Stimulated activated CD4-positive, alpha-beta T cell treated with anti-CD3 and anti-CD28 coated beads, Interleukin-2, amount 100 ng/mL, for 24 hours (primary cell): Measurements from ENCODE around the gene KIF5C.
A peak's percentile ranks its signal among the peaks of the same experiment; 100 is the strongest.
"Not testable (repeated sequence)": the region's sequence is repeated elsewhere in the genome, so short reads cannot be mapped to it uniquely, and the experiment has no call there.

Experiments
- DNase-seq, 2 donors: peaks; one replicate each; pipeline ENCODE4 v3.0.0-alpha.2; 2020

KIF5C gene

GRCh38 chr2:148874868-148875341, at the start of gene KIF5C:
TSS of gene KIF5C (plus strand) at chr2:148875227. CDS start at chr2:148875618, 391 bp downstream.
- DNase-seq = peak; percentile 89 to 91

DNA sequence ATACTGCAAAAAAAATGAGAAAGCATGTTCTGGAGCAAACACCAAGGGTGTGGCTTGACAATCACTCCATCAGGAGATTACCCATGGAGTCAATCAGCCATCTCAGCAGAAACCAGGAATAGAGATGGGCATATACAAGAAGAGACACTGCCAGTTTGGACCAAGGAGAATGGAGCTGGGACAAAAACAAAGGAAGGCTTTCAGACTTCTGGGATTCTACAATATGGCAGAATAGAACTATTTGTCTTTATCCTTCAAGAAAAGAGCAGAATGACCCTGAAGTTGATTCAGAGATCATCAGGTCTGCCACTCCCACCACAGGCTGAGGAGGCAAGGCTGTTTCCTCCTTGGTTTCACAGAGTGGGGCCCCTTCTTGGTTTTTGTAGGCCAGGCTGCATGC, 48.2 kb upstream of the KIF5C start:
- DNase-seq = no peak

- DNase-seq = no peak
These were observed 46.1 kb upstream of the KIF5C start for GRCh38 chr2:148828941-148829340.

DNA sequence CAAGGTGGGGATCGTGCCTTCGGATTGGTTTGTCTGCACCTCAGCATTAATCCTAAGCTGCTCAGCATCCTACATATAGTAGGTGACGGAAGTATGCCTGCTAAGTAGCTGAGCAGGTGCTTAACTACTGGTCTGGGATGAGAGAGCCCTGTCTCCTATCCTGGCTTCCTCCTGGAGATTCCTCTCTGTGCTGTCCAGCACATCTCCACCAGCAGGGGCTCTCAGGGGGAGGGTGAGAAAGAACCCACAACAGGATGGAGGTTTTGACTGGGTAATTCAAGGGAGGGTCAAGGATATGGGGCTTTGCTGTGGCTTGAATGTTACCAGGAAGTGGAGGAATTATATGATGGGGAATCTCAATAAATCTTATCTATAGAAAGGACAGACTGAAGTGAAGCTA, 45.4 kb upstream of the KIF5C start:
- DNase-seq = no peak

- no peak for DNase-seq
These were observed 42.4 kb upstream of the KIF5C start for GRCh38 chr2:148832637-148833036.

DNA sequence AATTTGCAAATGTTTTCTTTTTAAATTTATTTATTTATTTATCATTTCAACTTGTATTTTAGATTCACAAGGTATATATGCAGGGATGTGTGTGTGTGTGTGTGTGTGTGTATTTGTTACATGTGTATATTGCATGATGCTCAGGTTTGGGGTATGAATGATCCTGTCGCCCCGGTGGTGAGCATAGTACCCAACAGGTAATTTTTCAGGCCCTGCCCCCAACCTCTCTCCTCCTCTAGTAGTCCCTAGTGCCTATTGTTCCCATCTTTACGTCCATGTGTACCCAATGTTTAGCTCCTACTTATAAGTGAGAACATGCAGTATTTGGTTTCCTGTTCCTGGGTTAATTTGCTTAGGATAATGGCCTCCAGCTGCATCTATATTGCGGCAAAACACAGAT, 33.0 kb upstream of the KIF5C start:
- no peak for DNase-seq

DNA sequence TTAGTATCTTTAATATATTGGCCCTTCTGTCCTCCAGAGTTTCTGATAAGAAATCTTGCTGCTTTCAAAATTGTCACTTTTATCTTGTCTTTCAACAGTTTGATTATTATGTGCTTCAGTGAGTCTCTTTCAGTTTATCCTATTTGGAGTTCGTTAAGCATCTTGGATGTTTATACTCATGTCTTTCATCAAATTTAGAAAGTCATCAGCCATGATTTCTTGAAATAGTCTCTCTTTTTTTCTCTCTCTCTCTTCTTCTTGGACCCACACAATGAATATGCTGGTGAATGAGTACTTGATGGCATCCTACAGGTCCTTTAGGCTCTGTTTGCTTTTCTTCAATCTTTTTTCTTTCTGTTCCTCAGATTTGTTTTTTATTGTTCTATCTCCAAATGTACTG, 26.9 kb upstream of the KIF5C start:
- DNase-seq = no peak

- no peak for DNase-seq
These were observed 21.6 kb upstream of the KIF5C start for GRCh38 chr2:148853458-148853857.

DNA sequence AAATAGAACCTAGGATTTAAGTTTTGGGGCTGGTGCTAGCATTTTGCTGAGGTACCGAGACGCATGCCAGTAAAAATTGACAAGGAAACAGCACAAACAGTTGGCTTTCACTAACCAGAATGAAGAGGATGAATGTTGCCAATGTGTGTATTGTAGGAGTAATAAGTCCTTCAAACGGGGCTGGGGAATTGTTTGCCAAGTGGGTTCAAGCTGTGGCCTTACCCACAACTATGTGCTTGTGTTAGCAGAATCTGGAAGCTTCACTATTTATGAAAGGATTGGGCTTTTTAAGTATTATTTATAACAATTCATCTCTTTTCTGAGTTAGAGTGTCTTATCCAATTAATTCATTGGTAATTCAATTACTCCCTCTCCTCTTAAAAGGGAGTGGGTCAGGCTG, 15.0 kb upstream of the KIF5C start:
- no peak for DNase-seq

DNA sequence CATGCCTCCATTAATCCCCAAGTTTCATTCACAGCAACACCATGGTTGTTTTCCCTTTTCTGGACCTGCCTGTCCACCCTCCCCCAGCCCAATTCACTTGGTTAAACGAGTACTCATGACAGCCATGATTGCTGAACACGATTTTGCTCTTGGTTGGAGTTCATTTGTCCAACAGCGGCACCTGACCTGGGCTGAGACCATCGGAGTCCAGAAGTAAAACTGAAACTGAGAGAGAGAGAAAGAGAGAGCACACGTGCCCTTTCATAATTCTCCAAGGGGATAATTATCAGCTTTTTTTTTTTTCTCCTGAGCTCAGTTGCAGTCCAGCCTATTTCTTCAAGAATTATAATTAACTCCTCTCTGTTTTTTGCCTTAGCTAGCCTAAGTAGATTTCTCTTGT, 13.7 kb upstream of the KIF5C start:
- DNase-seq = no peak

DNA sequence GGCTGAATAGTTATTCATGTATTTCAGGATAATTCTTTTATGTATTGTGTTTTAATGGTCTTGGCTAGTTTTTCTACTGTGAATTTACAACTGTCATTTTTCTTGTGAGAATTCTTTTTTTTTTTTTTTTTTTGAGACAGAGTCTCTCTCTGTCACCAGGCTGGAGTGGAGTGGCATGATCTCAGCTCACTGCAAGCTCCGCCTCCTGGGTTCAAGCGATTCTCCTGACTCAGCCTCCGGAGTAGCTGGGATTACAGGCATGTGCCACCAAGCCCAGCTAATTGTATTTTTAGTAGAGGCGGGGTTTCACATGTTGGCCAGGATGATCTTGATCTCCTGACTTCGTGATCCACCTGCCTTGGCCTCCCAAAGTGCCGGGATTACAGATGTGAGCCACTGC, 12.5 kb upstream of the KIF5C start:
- not testable (repeated sequence) for DNase-seq

DNA sequence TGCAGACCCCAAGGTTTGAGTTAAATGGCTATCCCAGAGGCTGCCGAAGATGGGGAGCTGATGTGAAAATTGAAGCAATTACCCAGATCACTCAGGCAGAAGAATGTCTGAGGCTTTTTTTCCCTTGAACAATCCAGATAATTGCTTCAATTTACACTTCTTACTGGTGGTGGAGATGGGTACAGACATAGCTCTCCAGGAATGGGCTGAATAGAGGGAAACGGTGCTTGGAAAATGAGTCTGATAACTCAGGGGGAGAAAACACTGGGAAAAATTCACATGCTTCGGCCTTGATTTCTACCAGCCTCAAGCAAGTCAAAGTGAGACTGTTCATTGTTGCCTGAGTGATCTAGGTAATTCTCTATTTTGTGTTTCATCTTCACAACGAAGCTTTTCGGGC, 9.5 kb upstream of the KIF5C start:
- no peak for DNase-seq

DNA sequence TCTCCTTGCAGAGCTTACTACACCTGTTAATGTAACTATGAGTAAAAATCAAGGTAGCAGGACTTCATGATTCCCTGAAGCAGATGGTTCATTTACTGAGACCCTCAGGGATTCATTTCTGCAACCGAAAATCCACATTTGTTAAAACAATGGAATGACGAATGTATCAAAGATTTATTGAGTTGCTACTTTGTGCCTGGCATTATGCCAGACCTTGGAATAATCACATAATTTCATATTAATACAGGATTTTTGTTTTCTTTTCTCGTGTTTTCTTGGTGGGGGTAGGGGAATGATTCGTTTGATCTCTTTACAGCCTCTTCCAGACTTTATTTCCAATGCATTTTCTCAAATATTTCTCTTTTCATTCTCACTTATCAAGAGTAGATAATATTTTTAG, 8.9 kb upstream of the KIF5C start:
- DNase-seq = no peak

- no peak for DNase-seq
These were observed 7.8 kb upstream of the KIF5C start for GRCh38 chr2:148867079-148867769.

DNA sequence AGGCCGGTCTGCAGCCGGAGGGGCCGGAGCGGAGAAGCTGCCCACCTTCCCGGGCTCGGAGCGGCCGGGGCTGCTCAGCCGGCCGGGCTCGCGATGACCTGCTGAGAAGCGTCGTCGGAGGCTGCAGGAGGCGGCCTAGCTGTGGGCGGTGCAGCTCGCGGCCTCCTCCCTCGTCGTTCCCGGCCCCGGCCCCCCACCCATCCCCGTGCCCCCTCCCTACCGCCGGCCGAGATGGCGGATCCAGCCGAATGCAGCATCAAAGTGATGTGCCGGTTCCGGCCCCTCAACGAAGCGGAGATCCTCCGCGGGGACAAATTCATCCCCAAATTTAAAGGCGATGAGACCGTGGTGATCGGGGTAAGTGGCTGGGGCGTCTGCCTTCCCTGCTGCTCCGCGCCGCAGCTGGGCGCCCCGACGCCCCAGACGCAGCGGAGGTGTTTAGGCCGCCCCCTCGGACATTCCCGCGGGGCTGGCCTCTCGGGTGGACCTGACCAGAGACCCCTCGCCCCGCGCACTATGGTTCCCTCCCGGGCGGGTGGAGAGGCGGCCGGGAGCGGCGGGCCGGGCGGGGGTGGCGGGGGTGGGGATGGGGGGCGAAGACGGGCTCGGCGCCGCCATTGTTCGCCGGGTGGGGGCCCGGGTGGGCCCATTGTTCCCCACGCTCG, 492 bp downstream of the KIF5C start:
- peak in 1 of 2 donors; percentile 28 for DNase-seq

- peak in 1 of 2 donors; percentile 27 for DNase-seq
These were observed 1.2 kb downstream of the KIF5C start for GRCh38 chr2:148876202-148876594.

- peak; percentile 40 to 51 for DNase-seq
These were observed 1.8 kb downstream of the KIF5C start for GRCh38 chr2:148876595-148877402.

GRCh38 chr2:148877403-148877740, 2.3 kb downstream of the KIF5C start:
- DNase-seq = no peak

- DNase-seq = no peak
These were observed 5.6 kb downstream of the KIF5C start for GRCh38 chr2:148880636-148881035.

GRCh38 chr2:148882051-148882450, 7.0 kb downstream of the KIF5C start:
- no peak for DNase-seq

DNA sequence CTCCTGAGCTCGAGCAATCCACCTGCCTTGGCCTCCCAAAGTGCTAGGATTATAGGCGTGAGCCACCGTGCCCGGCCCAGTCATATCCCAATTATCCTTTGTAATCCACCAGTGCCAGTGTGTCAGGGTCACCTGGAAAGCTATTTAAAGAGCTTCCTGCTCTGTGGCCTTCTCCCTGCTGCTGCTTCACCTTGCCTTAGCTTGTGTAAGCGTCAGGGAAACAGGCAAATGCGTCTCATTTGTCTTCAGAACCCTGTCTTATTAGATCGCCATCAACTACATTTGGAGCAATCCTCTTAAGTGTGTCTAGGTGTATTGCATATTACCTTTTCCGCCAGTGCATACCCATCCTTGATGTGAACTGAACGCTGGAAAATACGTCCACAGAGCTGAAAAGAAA, 10.2 kb downstream of the KIF5C start:
- no peak for DNase-seq

GRCh38 chr2:148885988-148886387, 11.0 kb downstream of the KIF5C start:
- DNase-seq = no peak

GRCh38 chr2:148887350-148888002, 12.4 kb downstream of the KIF5C start:
- DNase-seq = no peak
